ENCODE data around the gene STPG2.

DNA sequence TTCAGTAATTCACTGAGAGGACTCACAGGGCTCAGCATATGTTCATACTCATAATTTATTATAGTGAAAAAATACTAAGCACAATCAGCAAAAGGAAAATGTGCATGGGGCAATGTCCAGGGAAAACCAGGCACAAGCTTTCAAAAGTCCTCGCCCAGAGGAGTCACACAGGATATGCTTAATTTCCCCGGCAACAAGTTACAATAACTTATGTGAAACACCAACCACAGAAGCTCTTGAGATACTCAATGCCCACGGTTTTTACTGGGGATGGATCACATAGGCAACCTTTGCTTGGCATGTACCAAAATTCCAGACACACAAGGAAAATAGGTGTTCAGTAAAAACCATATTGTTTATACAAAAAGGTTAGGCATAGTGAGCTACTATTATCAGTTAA, 38.5 kb upstream of the STPG2 start:
- TF ChIP-seq, protein P1, sequence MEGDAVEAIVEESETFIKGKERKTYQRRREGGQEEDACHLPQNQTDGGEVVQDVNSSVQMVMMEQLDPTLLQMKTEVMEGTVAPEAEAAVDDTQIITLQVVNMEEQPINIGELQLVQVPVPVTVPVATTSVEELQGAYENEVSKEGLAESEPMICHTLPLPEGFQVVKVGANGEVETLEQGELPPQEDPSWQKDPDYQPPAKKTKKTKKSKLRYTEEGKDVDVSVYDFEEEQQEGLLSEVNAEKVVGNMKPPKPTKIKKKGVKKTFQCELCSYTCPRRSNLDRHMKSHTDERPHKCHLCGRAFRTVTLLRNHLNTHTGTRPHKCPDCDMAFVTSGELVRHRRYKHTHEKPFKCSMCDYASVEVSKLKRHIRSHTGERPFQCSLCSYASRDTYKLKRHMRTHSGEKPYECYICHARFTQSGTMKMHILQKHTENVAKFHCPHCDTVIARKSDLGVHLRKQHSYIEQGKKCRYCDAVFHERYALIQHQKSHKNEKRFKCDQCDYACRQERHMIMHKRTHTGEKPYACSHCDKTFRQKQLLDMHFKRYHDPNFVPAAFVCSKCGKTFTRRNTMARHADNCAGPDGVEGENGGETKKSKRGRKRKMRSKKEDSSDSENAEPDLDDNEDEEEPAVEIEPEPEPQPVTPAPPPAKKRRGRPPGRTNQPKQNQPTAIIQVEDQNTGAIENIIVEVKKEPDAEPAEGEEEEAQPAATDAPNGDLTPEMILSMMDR (IDR thresholded peaks at IDR 0.05) = no peak
- no peak for TF ChIP-seq POLR2A (IDR thresholded peaks at IDR 0.05)
